B cell (primary cell): ENCODE results near the gene DAB1. TPM values are rescaled to one million over a fixed set of nuclear protein-coding genes. Genes with fewer than 3 reads are reported as not detected.

Experiments
- ATAC-seq: fragments of 200-7000 bp; cut with Tn5 transposase; one replicate; pipeline ENCODE4 v1.10.0; 2021; ENCODE audit warnings: low read depth, mild to moderate bottlenecking, moderate number of reproducible peaks, moderate library complexity
- CTCF ChIA-PET: fragments of 350-600 bp; sonication (Branson Sonifier 250); formaldehyde crosslinking; loops from one replicate; lab custom pipeline; 2021; ENCODE audit warnings: antibody characterized with exemption, inconsistent platforms; lab: Charles Lee
- POLR2A ChIA-PET: fragments of 350-600 bp; sonication (Branson Sonifier 250); formaldehyde crosslinking; loops from one replicate; lab custom pipeline; 2021; ENCODE audit warnings: antibody characterized with exemption; lab: Charles Lee
- DNase-seq: peaks from one replicate; pipeline ENCODE4 v3.0.0; 2013
- H2AFZ ChIP-seq: 2 replicates; pipeline ENCODE4 v1.6.1; 2012; ENCODE audit warnings: mild to moderate bottlenecking, low read depth, low read length; ENCODE audit not compliant: insufficient read depth, poor library complexity, severe bottlenecking
- H3K27ac ChIP-seq, 2 donors: 1 replicate in 1 of 2; 2 replicates in 1 of 2; pipeline ENCODE4 v1.5.1; 2012 to 2013; ENCODE audit warnings: low read length in 2 of 2, mild to moderate bottlenecking in 2 of 2, moderate library complexity in 1 of 2
- H3K27me3 ChIP-seq, 4 experiments: fragments of 200-600 bp in 1 of 4; sonication (generic) in 1 of 4; replicated peaks in 1 of 4; 1 replicate in 2 of 4; 2 replicates in 2 of 4; pipeline versions ENCODE4 v1.6.1 to v1.7.0; 2013 to 2016; ENCODE audit warnings: low read length in 3 of 4, mild to moderate bottlenecking in 2 of 4, mixed read lengths in 1 of 4, moderate library complexity in 1 of 4; ENCODE audit not compliant: insufficient read depth in 4 of 4, control insufficient read depth in 3 of 4; ENCODE audit errors: control extremely low read depth in 1 of 4
- H3K36me3 ChIP-seq, 2 experiments: replicated peaks in 1 of 2; 1 replicate in 1 of 2; 2 replicates in 1 of 2; pipeline versions ENCODE4 v1.6.1 to v1.7.1; 2013; ENCODE audit warnings: low read length in 1 of 2; ENCODE audit not compliant: insufficient read depth in 2 of 2, control insufficient read depth in 1 of 2; ENCODE audit errors: control extremely low read depth in 1 of 2, extremely low read depth in 1 of 2
- H3K4me1 ChIP-seq, 2 donors: fragments of 200-600 bp in 1 of 2; sonication (generic) in 1 of 2; 1 replicate in 1 of 2; 2 replicates in 1 of 2; pipeline versions ENCODE4 v1.5.1 to v1.6.1; 2013 to 2017; ENCODE audit warnings: low read length in 2 of 2; ENCODE audit not compliant: control insufficient read depth in 2 of 2, insufficient read depth in 2 of 2
- H3K4me2 ChIP-seq: replicated peaks from 2 replicates; pipeline ENCODE3; 2012; ENCODE audit warnings: mild to moderate bottlenecking, low read depth, low read length; ENCODE audit not compliant: poor library complexity, severe bottlenecking
- H3K4me3 ChIP-seq, 5 experiments: fragments of 200-600 bp in 1 of 5; sonication (generic) in 1 of 5; 1 replicate in 3 of 5; 2 replicates in 2 of 5; pipeline versions ENCODE4 v1.5.1 to v1.7.0; 2011 to 2016; ENCODE audit warnings: low read length in 4 of 5, mild to moderate bottlenecking in 4 of 5, low read depth in 2 of 5, control low read depth in 1 of 5, moderate library complexity in 1 of 5; ENCODE audit not compliant: insufficient read depth in 1 of 5; ENCODE audit errors: control extremely low read depth in 1 of 5, extremely low read depth in 1 of 5
- H3K79me2 ChIP-seq: fragments of 200-600 bp; sonication (generic); one replicate; pipeline ENCODE4 v1.6.0; 2016; ENCODE audit warnings: low read length; ENCODE audit not compliant: control insufficient read depth, insufficient read depth
- H3K9ac ChIP-seq: fragments of 200-600 bp; sonication (generic); 2 replicates; pipeline ENCODE4 v1.6.1; 2017; ENCODE audit warnings: mild to moderate bottlenecking, low read length, moderate library complexity
- H3K9me3 ChIP-seq, 3 donors: one replicate each; pipeline versions ENCODE4 v1.6.1 to v1.7.1; 2013; ENCODE audit warnings: low read length in 2 of 3; ENCODE audit not compliant: control insufficient read depth in 2 of 3, insufficient read depth in 1 of 3; ENCODE audit errors: control extremely low read depth in 1 of 3
- H4K20me1 ChIP-seq: 2 replicates; pipeline ENCODE4 v1.6.0; 2012; ENCODE audit warnings: mild to moderate bottlenecking, low read length; ENCODE audit not compliant: insufficient read depth, control insufficient read depth, poor library complexity, severe bottlenecking
- H3K27ac Mint-ChIP-seq: one replicate; pipeline ENCODE4 v1.8.0; 2021; ENCODE audit warnings: mixed read lengths
- H3K27me3 Mint-ChIP-seq: one replicate; pipeline ENCODE4 v1.8.0; 2021; ENCODE audit warnings: mixed read lengths
- H3K4me1 Mint-ChIP-seq: one replicate; pipeline ENCODE4 v1.8.0; 2021; ENCODE audit warnings: mixed read lengths
- H3K4me3 Mint-ChIP-seq: one replicate; pipeline ENCODE4 v1.8.0; 2021; ENCODE audit warnings: mixed read lengths
- H3K9me3 Mint-ChIP-seq: one replicate; pipeline ENCODE4 v1.8.0; 2022; ENCODE audit warnings: mixed read lengths; ENCODE audit not compliant: insufficient read depth
- EZH2 ChIP-seq: IDR thresholded peaks from 2 replicates; pipeline ENCODE4 v1.6.1; 2012; ENCODE audit warnings: borderline replicate concordance, low read depth, mild to moderate bottlenecking, moderate library complexity, low read length; ENCODE audit not compliant: insufficient read depth, poor library complexity, severe bottlenecking
- WGBS: methylation state at CpG from one replicate; pipeline ENCODE4 v1.1.5; 2013; ENCODE audit warnings: missing lambda C conversion rate; ENCODE audit not compliant: insufficient coverage; 5-methylcytosine and 5-hydroxymethylcytosine counted together
- intact Hi-C: fragments of 100-400 bp; cut with micrococcal nuclease; formaldehyde crosslinking; loops from one replicate; pipeline ENCODE4 v1.10.0; 2022
- polyA plus RNA-seq: library from polyadenylated mRNA; depleted of rRNA; stranded (reverse); fragments of >200 nt; gene quantifications from 2 replicates; pipeline ENCODE4 v1.2.3, GENCODE V29; 2012
- total RNA-seq, 2 donors: library from RNA; stranded (reverse); fragments of 120-200 nt in 1 of 2; gene quantifications; 1 replicate in 1 of 2; 2 replicates in 1 of 2; pipeline versions ENCODE4 v1.2.3 to v1.2.4, GENCODE V29; 2013 to 2022
- TF ChIP-seq, protein P1 (sequence below): fragments of 200-600 bp; IDR thresholded peaks from one replicate; pipeline ENCODE4 v1.8.0; 2022; ENCODE audit warnings: antibody characterized with exemption, mild to moderate bottlenecking

DAB1 gene
- total and polyA plus RNA-seq, 2 donors (not counting 1 experiment from before 2014, with no cell fraction given) = not detected

GRCh38 chr1:57279909-57280666, 143.8 kb downstream of the DAB1 start:
- CTCF ChIA-PET = no interaction called here
- ATAC-seq = no peak

GRCh38 chr1:57278558-57278957, 145.3 kb downstream of the DAB1 start:
- no peak overlapping the region for H2AFZ ChIP-seq
- WGBS = 100% methylated on average over 2 of the region's 3 CpGs
- H4K20me1 ChIP-seq = no peaks in the 10 kb centered on the region
- H3K9me3 ChIP-seq = no peaks in the 10 kb centered on the region
- Mint-ChIP-seq H3K4me3 (no peak overlapping the region), H3K4me1 (no peaks in the 10 kb centered on the region), H3K27ac (no peak overlapping the region), H3K27me3 (peaks cover 7% of the 10 kb centered on the region), H3K9me3 (no peaks in the 10 kb centered on the region)
- no peak for DNase-seq
- TF ChIP-seq EZH2 = no peak
- ChIA-PET POLR2A (no interaction called here), CTCF (no interaction called here)
- H3K79me2 ChIP-seq = no peaks in the 10 kb centered on the region
- H3K4me1 ChIP-seq = no peaks in the 10 kb centered on the region
- H3K4me3 ChIP-seq = no peak overlapping the region
- ATAC-seq = no peak
- no peaks in the 10 kb centered on the region for H3K27me3 ChIP-seq
- no peaks in the 10 kb centered on the region for H3K36me3 ChIP-seq
- intact Hi-C loops = no loop called here
- H3K4me2 ChIP-seq = no peak overlapping the region
- no peak overlapping the region for H3K9ac ChIP-seq
- H3K27ac ChIP-seq = no peak overlapping the region

More at GRCh38 chr1:57279909-57280666, 143.8 kb downstream of the DAB1 start:
- H3K27ac ChIP-seq = no peak overlapping the region
- H3K27me3 Mint-ChIP-seq = peaks cover 7% of the 10 kb centered on the region
- no peaks in the 10 kb centered on the region for H4K20me1 ChIP-seq
- no peaks in the 10 kb centered on the region for H3K79me2 ChIP-seq
- H3K4me1 Mint-ChIP-seq = no peaks in the 10 kb centered on the region
- DNase-seq = no peak
- intact Hi-C loops = no loop called here
- TF ChIP-seq EZH2 = no peak
- TF ChIP-seq, protein P1, sequence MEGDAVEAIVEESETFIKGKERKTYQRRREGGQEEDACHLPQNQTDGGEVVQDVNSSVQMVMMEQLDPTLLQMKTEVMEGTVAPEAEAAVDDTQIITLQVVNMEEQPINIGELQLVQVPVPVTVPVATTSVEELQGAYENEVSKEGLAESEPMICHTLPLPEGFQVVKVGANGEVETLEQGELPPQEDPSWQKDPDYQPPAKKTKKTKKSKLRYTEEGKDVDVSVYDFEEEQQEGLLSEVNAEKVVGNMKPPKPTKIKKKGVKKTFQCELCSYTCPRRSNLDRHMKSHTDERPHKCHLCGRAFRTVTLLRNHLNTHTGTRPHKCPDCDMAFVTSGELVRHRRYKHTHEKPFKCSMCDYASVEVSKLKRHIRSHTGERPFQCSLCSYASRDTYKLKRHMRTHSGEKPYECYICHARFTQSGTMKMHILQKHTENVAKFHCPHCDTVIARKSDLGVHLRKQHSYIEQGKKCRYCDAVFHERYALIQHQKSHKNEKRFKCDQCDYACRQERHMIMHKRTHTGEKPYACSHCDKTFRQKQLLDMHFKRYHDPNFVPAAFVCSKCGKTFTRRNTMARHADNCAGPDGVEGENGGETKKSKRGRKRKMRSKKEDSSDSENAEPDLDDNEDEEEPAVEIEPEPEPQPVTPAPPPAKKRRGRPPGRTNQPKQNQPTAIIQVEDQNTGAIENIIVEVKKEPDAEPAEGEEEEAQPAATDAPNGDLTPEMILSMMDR = no peak
- H3K4me2 ChIP-seq = no peak overlapping the region
- no peaks in the 10 kb centered on the region for H3K4me1 ChIP-seq
- no peaks in the 10 kb centered on the region for H3K27me3 ChIP-seq
- H3K36me3 ChIP-seq = no peaks in the 10 kb centered on the region
- no peak overlapping the region for H3K4me3 ChIP-seq
- no peak overlapping the region for H3K27ac Mint-ChIP-seq
- no peaks in the 10 kb centered on the region for H3K9me3 Mint-ChIP-seq
- POLR2A ChIA-PET = no interaction called here
- no peak overlapping the region for H3K4me3 Mint-ChIP-seq
- no peak overlapping the region for H2AFZ ChIP-seq
- WGBS = 100% methylated on average over 2 of the region's 3 CpGs
- no peaks in the 10 kb centered on the region for H3K9me3 ChIP-seq
- H3K9ac ChIP-seq = no peak overlapping the region
